ENCODE data around the gene HMGB3. TPM values are rescaled to one million over a fixed set of nuclear protein-coding genes. Genes with fewer than 3 reads are reported as not detected.
"Not testable (repeated sequence)": the region's sequence is repeated elsewhere in the genome, so short reads cannot be mapped to it uniquely, and the experiment has no call there.

HMGB3 gene
- polyA plus RNA-seq, 2 of the 4 experiments (the other 2 are of a cell fraction), result 104 to 142 TPM

- no peak for TF ChIP-seq PBX3 (IDR thresholded peaks at IDR 0.05)
Observed at GRCh38 chrX:150958177-150958576, 25.0 kb upstream of the HMGB3 start (continued).

- POLR2A ChIA-PET, result no interaction called here
- no peaks in the 10 kb centered on the region for H3K4me1 ChIP-seq
- no peak overlapping the region for H3K4me3 ChIP-seq
- CTCF ChIA-PET, result no interaction called here
- TF ChIP-seq POLR2AphosphoS2 (conservative IDR thresholded peaks at IDR 0.05; ENCODE audit: low read length), result no peak
- no peak for TF ChIP-seq HOXB13 (CRISPR knock-in tag; IDR thresholded peaks at IDR 0.05; ENCODE audit: low read depth)
- TF ChIP-seq NR3C1 (IDR thresholded peaks at IDR 0.05), result no peak
- TF ChIP-seq HOXA7 (CRISPR knock-in tag; IDR thresholded peaks at IDR 0.05), result no peak
- TF ChIP-seq ZSCAN20 (CRISPR knock-in tag; IDR thresholded peaks at IDR 0.05), result no peak
- no peak for TF ChIP-seq ZC3H11A (IDR thresholded peaks at IDR 0.05)
- no peak for TF ChIP-seq CBX2 (IDR thresholded peaks at IDR 0.05; ENCODE audit: borderline replicate concordance, low read depth)
- no peak for TF ChIP-seq REST (IDR thresholded peaks at IDR 0.05)
- no peak for TF ChIP-seq RCOR1 (IDR thresholded peaks at IDR 0.05; ENCODE audit: low read depth, low read length)
- no peak for TF ChIP-seq HDAC2 (IDR thresholded peaks at IDR 0.05)
- 45% methylated on average over 2 of the region's 2 CpGs for WGBS (ENCODE audit: missing lambda C conversion rate)
- no peak overlapping the region for H3K27ac ChIP-seq
- H3K4me2 ChIP-seq, result no peak overlapping the region
- no peak for FAIRE-seq
- no peak for ATAC-seq
- no peaks in the 10 kb centered on the region for H3K9me3 ChIP-seq
- no peak for DNase-seq (ENCODE audit: low read depth in 1 of 2, low spot score in 1 of 2)
Observed at GRCh38 chrX:150959557-150959956, 23.6 kb upstream of the HMGB3 start.

GRCh38 chrX:150961631-150962030 lies 21.5 kb upstream of the HMGB3 start:
- Histone ChIP-seq H3K9me3 (no peaks in the 10 kb centered on the region), H3K4me1 (peaks cover 7% of the 10 kb centered on the region; the same call in 2 of the 3 replicates), H3K4me2 (no peak overlapping the region), H3K4me3 (no peak overlapping the region), H3K27ac (no peak overlapping the region)
- no peak for DNase-seq (ENCODE audit: low read depth in 1 of 2, low spot score in 1 of 2)
- CTCF ChIA-PET, result no interaction called here
- 85% methylated on average over 7 of the region's 7 CpGs for WGBS (ENCODE audit: missing lambda C conversion rate)
- no peak for TF ChIP-seq SREBF2 (IDR thresholded peaks at IDR 0.05)
- no peak for TF ChIP-seq KDM1A (IDR thresholded peaks at IDR 0.05; ENCODE audit: low read depth)
- no peak for TF ChIP-seq HOXB13 (CRISPR knock-in tag; IDR thresholded peaks at IDR 0.05; ENCODE audit: low read depth)
- no peak for TF ChIP-seq E2F6 (IDR thresholded peaks at IDR 0.05; ENCODE audit: borderline replicate concordance, low read depth)
- no peak for TF ChIP-seq ATOH8 (CRISPR knock-in tag; IDR thresholded peaks at IDR 0.05; ENCODE audit: low read depth)
- no peak for TF ChIP-seq MAX (IDR thresholded peaks at IDR 0.05)
- POLR2A ChIA-PET, result no interaction called here
- no peak for FAIRE-seq
- no peak for ATAC-seq

GRCh38 chrX:150964416-150964815 lies 18.7 kb upstream of the HMGB3 start:
- FAIRE-seq; H3K4me1 ChIP-seq; H3K9me3 ChIP-seq; H3K27ac ChIP-seq; DNase-seq (ENCODE audit: low read depth in 1 of 2, low spot score in 1 of 2); ATAC-seq; POLR2A ChIA-PET; H3K4me2 ChIP-seq; H3K4me3 ChIP-seq: not testable (repeated sequence)
- CTCF ChIA-PET, result interaction anchor here (1.4 to 1.5 kb wide), 2 partner anchors 29 to 192 kb away, joined by 3 to 5 read pairs; no protein-coding TSS in a partner anchor
- WGBS (ENCODE audit: missing lambda C conversion rate), result 92% methylated on average over 12 of the region's 12 CpGs
